ENCODE data around the gene BCAS3.

- TF ChIP-seq CTCF (conservative IDR thresholded peaks at IDR 0.05) (no peak), ZFX (IDR thresholded peaks at IDR 0.05) (no peak)
Measured at GRCh38 chr17:60989379-60989778, 311.7 kb downstream of the BCAS3 start.

Measured in C4-2B (cell line).